ENCODE data around the gene HSD17B11.

HSD17B11 gene

DNA sequence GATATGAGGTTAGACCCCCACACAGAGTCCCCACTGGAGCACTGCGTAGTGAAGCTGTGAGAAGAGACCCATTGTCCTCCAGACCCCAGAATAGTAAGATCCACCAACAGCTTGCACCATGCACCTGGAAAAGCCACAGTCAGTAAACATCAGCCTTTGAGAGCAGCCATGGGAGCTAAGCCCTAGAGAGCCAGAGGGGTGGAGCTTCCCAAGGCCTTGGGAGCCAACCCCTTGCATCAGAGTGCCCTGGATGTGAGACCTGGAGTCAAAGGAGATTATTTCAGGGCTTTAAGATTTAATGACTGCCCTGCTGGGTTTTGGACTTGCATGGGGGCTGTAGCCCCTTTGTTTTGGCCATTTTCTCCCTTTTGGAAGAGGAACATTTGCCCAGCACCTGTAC, 104.0 kb downstream of the HSD17B11 start:
- H3F3A ChIP-seq (ENCODE audit: low read depth), result no peaks in the 10 kb centered on the region
- H3K4me1 ChIP-seq (ENCODE audit: insufficient read depth, low read length, poor library complexity, severe bottlenecking), result no peaks in the 10 kb centered on the region
- H3K9ac ChIP-seq (ENCODE audit: low read depth, low read length, poor library complexity, severe bottlenecking), result no peak overlapping the region
- H2AFZ ChIP-seq (ENCODE audit: low read length), result no peak overlapping the region
- H3K4me3 ChIP-seq (ENCODE audit: low read length, poor library complexity, severe bottlenecking), result no peak overlapping the region
- H4K20me1 ChIP-seq (ENCODE audit: insufficient read depth, low read length, poor library complexity, severe bottlenecking), result no peaks in the 10 kb centered on the region
- H3K9me2 ChIP-seq (replicated peaks; ENCODE audit: low read depth, low read length), result no peaks in the 10 kb centered on the region
- no peaks in the 10 kb centered on the region for H3K27me3 ChIP-seq (ENCODE audit: insufficient read depth, low read length, poor library complexity, severe bottlenecking)
- H3K79me2 ChIP-seq (ENCODE audit: insufficient read depth, low read length), result no peaks in the 10 kb centered on the region
- no peak overlapping the region for H3K4me2 ChIP-seq (ENCODE audit: low read depth, low read length, poor library complexity, severe bottlenecking)
- peaks cover 4% of the 10 kb centered on the region; the same call in 1 of the 2 replicates for H3K9me3 ChIP-seq (ENCODE audit: insufficient read depth, low read depth, low read length)
- TF ChIP-seq EZH2phosphoT487 (IDR thresholded peaks at IDR 0.05; ENCODE audit: borderline replicate concordance), result no peak
- TF ChIP-seq, protein P1, sequence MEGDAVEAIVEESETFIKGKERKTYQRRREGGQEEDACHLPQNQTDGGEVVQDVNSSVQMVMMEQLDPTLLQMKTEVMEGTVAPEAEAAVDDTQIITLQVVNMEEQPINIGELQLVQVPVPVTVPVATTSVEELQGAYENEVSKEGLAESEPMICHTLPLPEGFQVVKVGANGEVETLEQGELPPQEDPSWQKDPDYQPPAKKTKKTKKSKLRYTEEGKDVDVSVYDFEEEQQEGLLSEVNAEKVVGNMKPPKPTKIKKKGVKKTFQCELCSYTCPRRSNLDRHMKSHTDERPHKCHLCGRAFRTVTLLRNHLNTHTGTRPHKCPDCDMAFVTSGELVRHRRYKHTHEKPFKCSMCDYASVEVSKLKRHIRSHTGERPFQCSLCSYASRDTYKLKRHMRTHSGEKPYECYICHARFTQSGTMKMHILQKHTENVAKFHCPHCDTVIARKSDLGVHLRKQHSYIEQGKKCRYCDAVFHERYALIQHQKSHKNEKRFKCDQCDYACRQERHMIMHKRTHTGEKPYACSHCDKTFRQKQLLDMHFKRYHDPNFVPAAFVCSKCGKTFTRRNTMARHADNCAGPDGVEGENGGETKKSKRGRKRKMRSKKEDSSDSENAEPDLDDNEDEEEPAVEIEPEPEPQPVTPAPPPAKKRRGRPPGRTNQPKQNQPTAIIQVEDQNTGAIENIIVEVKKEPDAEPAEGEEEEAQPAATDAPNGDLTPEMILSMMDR (conservative IDR thresholded peaks at IDR 0.05; ENCODE audit: low read length), result no peak
- H3K36me3 ChIP-seq (ENCODE audit: insufficient read depth, low read length), result no peaks in the 10 kb centered on the region

All from Loucy (cell line).